ENCODE measurements around the gene CC2D1A. TPM values are rescaled to one million over a fixed set of nuclear protein-coding genes. Genes with fewer than 3 reads are reported as not detected.
A peak's percentile ranks its signal among the peaks of the same experiment; 100 is the strongest.

CC2D1A gene
- total and polyA plus RNA-seq, 8 donors, result 25.0 to 34.3 (median 30.5) TPM

DNA sequence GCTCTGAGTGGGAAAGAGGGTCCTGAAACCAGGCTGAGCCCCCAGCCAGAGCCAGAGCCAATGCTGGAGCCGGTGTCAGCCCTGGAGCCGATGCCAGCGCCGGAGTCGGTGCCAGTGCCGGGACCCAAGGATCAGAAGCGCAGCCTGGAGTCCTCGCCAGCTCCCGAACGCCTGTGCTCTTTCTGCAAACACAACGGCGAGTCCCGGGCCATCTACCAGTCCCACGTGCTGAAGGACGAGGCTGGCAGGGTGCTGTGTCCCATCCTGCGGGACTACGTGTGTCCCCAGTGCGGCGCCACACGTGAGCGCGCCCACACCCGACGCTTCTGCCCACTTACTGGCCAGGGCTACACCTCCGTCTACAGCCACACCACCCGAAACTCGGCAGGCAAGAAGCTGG, 28.7 kb upstream of the CC2D1A start:
- DNase-seq (no peak), ATAC-seq (no peak)
- no peaks in the 10 kb centered on the region for H3K9me3 ChIP-seq
- H3K27me3 ChIP-seq, result no peaks in the 10 kb centered on the region
- H3K36me3 ChIP-seq, result no peaks in the 10 kb centered on the region
- no peak overlapping the region for H3K27ac ChIP-seq
- peaks cover 14 to 41% of the 10 kb centered on the region in 2 donors for H3K4me1 ChIP-seq
- H3K4me3 ChIP-seq, result no peak overlapping the region
- TF ChIP-seq CTCF (IDR thresholded peaks at IDR 0.05), result no peak
- intact Hi-C loops (cut with DNase I), result loop anchor here in 1 of 2 donors (5.0 kb wide), 1 partner anchor 200 kb away; no protein-coding TSS in a partner anchor

- intact Hi-C loops (cut with DNase I), result loop anchor here (10.0 kb wide), 2 partner anchors 154 to 184 kb away; partner anchors contain the start of genes IL27RA (in 1 of the 2) and PALM3 (in 1 of the 2)
- TF ChIP-seq CTCF (IDR thresholded peaks at IDR 0.05), result peak; percentile 99
- H3K36me3 ChIP-seq, result no peaks in the 10 kb centered on the region
- ATAC-seq, result peak; percentile 99
- no peaks in the 10 kb centered on the region for H3K9me3 ChIP-seq
- H3K27me3 ChIP-seq, result no peaks in the 10 kb centered on the region
- peak overlapping the region; percentile 13 to 83 for H3K27ac ChIP-seq
- H3K4me1 ChIP-seq, result peaks cover 14 to 45% of the 10 kb centered on the region in 2 donors
- peak; percentile 90 to 100 (median 98) for DNase-seq
- peak overlapping the region in 1 of 2 donors; percentile 22 for H3K4me3 ChIP-seq
These were observed 25.6 kb upstream of the CC2D1A start for GRCh38 chr19:13880059-13881043.

DNA sequence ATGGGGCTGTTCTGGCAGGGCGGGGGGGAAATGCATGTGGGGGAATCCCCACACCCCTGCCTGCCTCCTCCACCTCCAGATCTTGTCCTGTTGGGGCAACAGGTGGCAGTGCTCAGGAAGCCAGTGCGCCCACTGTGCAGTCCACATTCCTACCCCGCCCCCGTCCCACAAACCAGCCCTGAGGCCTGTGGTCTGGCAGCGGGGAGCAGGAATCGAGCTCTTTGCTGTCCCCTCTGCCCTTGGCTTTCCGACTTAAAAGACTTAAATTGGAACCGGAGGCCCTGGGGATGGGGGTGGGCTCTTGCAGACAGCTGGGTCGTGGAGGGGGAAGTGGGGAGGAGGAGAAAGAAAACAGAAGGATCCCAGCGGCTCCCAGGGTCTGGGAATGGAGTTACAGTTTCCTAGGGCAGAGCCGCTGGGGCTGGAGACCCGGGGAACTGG, 24.7 kb upstream of the CC2D1A start:
- no peak for TF ChIP-seq CTCF (IDR thresholded peaks at IDR 0.05)
- Histone ChIP-seq H3K27me3 (no peaks in the 10 kb centered on the region), H3K36me3 (no peaks in the 10 kb centered on the region), H3K27ac (peak overlapping the region in 1 of 2 donors; percentile 61), H3K9me3 (no peaks in the 10 kb centered on the region), H3K4me1 (peaks cover 14 to 45% of the 10 kb centered on the region in 2 donors), H3K4me3 (no peak overlapping the region)
- no peak for ATAC-seq
- intact Hi-C loops (cut with DNase I), result loop anchor here (10.0 kb wide), 2 partner anchors 154 to 184 kb away; partner anchors contain the start of genes IL27RA (in 1 of the 2) and PALM3 (in 1 of the 2)
- DNase-seq, result no peak

GRCh38 chr19:13881692-13882418, 24.1 kb upstream of the CC2D1A start:
- no peak overlapping the region for H3K4me3 ChIP-seq
- intact Hi-C loops (cut with DNase I), result loop anchor here (10.0 kb wide), 2 partner anchors 153 to 183 kb away; partner anchors contain the start of genes IL27RA (in 1 of the 2) and PALM3 (in 1 of the 2)
- H3K27me3 ChIP-seq, result no peaks in the 10 kb centered on the region
- DNase-seq (no peak), ATAC-seq (no peak)
- no peaks in the 10 kb centered on the region for H3K36me3 ChIP-seq
- H3K9me3 ChIP-seq, result no peaks in the 10 kb centered on the region
- H3K4me1 ChIP-seq, result peaks cover 14 to 45% of the 10 kb centered on the region in 2 donors
- TF ChIP-seq CTCF (IDR thresholded peaks at IDR 0.05), result no peak
- H3K27ac ChIP-seq, result peak overlapping the region in 1 of 2 donors; percentile 61
